Measurements from ENCODE around the gene SPINK5.

SPINK5 gene

GRCh38 chr5:148152781-148153180 is 89.0 kb downstream of the SPINK5 start:
- Histone ChIP-seq H3K9me3 (ENCODE audit: insufficient read depth, low read length, severe bottlenecking) (no peaks in the 10 kb centered on the region), H2AFZ (ENCODE audit: low read depth, low read length) (no peak overlapping the region), H3K4me1 (ENCODE audit: insufficient read depth, low read length) (no peaks in the 10 kb centered on the region), H3K79me2 (ENCODE audit: insufficient read depth, low read length) (no peaks in the 10 kb centered on the region), H4K20me1 (ENCODE audit: insufficient read depth, low read length) (no peaks in the 10 kb centered on the region), H3K27ac (ENCODE audit: low read length) (no peak overlapping the region), H3K36me3 (ENCODE audit: insufficient read depth, low read length) (no peaks in the 10 kb centered on the region), H3K4me3 (ENCODE audit: low read depth in 1 of 2, low read length in 2 of 2) (no peak overlapping the region), H3K27me3 (ENCODE audit: insufficient read depth, low read length, poor library complexity) (no peaks in the 10 kb centered on the region), H3K4me2 (ENCODE audit: insufficient read depth, low read length) (no peak overlapping the region), H3K9ac (ENCODE audit: low read depth, low read length) (no peak overlapping the region)
- no peak for TF ChIP-seq CTCF (IDR thresholded peaks at IDR 0.05; ENCODE audit: borderline replicate concordance, extremely low read depth, low read length, poor library complexity, severe bottlenecking)
- no peak for TF ChIP-seq EZH2 (IDR thresholded peaks at IDR 0.05; ENCODE audit: borderline replicate concordance, low read depth, low read length, severe bottlenecking)
- ATAC-seq (ENCODE audit: insufficient read depth, low read depth) (no peak), DNase-seq (no peak)

DNA sequence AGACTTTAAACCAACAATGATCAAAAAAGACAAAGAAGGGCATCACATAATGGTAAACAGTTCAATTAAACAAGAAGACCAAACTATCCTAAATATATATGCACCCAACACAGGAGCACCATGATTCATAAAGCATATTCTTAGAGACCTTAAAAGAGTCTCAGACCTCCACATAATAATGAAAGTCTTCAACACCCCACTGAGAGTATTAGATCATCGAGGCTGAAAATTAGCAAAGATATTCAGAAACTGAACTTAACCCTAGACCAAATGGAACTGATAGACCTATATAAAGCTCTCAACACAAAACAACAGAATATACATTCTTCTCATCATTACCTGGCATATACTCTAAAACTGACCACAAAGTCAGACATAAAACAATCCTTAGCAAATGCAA is 92.8 kb downstream of the SPINK5 start:
- Histone ChIP-seq H3K27me3 (ENCODE audit: insufficient read depth, low read length, poor library complexity) (no peaks in the 10 kb centered on the region), H3K36me3 (ENCODE audit: insufficient read depth, low read length) (no peaks in the 10 kb centered on the region), H3K9me3 (ENCODE audit: insufficient read depth, low read length, severe bottlenecking) (no peaks in the 10 kb centered on the region), H3K9ac (ENCODE audit: low read depth, low read length) (no peak overlapping the region), H3K4me1 (ENCODE audit: insufficient read depth, low read length) (no peaks in the 10 kb centered on the region), H3K4me3 (ENCODE audit: low read depth in 1 of 2, low read length in 2 of 2) (no peak overlapping the region), H3K79me2 (ENCODE audit: insufficient read depth, low read length) (no peaks in the 10 kb centered on the region), H2AFZ (ENCODE audit: low read depth, low read length) (no peak overlapping the region), H3K4me2 (ENCODE audit: insufficient read depth, low read length) (no peak overlapping the region), H4K20me1 (ENCODE audit: insufficient read depth, low read length) (no peaks in the 10 kb centered on the region), H3K27ac (ENCODE audit: low read length) (no peak overlapping the region)
- ATAC-seq (ENCODE audit: insufficient read depth, low read depth): no peak
- TF ChIP-seq EZH2 (IDR thresholded peaks at IDR 0.05; ENCODE audit: borderline replicate concordance, low read depth, low read length, severe bottlenecking): no peak
- TF ChIP-seq CTCF (IDR thresholded peaks at IDR 0.05; ENCODE audit: borderline replicate concordance, extremely low read depth, low read length, poor library complexity, severe bottlenecking): no peak
- no peak for DNase-seq

DNA sequence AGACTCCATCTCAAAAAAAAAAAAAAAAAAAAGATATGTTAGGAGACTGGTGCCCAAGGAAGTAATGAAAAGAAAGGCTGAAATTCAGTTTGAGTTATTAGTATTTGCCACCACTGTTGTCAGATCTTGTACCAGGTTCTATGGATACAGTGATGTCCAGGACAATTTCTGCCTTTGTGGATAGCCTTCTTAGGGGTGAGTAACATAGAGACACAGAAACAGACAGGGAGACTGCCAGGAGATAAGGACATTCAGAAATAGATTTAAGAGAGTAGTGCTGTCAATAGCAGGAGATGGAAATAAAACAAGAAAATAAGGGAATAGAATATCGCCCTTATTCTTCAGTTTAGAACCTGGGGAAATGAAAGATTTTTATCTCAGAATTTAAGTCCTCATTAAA is 98.3 kb downstream of the SPINK5 start:
- H3K9ac ChIP-seq (ENCODE audit: low read depth, low read length): no peak overlapping the region
- no peak for ATAC-seq (ENCODE audit: insufficient read depth, low read depth)
- DNase-seq: no peak
- H3K36me3 ChIP-seq (ENCODE audit: insufficient read depth, low read length): no peaks in the 10 kb centered on the region
- no peaks in the 10 kb centered on the region for H3K4me1 ChIP-seq (ENCODE audit: insufficient read depth, low read length)
- H4K20me1 ChIP-seq (ENCODE audit: insufficient read depth, low read length): no peaks in the 10 kb centered on the region
- no peaks in the 10 kb centered on the region for H3K27me3 ChIP-seq (ENCODE audit: insufficient read depth, low read length, poor library complexity)
- H3K4me3 ChIP-seq (ENCODE audit: low read depth in 1 of 2, low read length in 2 of 2): no peak overlapping the region
- no peaks in the 10 kb centered on the region for H3K9me3 ChIP-seq (ENCODE audit: insufficient read depth, low read length, severe bottlenecking)
- H3K79me2 ChIP-seq (ENCODE audit: insufficient read depth, low read length): no peaks in the 10 kb centered on the region
- TF ChIP-seq CTCF (IDR thresholded peaks at IDR 0.05; ENCODE audit: borderline replicate concordance, extremely low read depth, low read length, poor library complexity, severe bottlenecking): no peak
- no peak for TF ChIP-seq EZH2 (IDR thresholded peaks at IDR 0.05; ENCODE audit: borderline replicate concordance, low read depth, low read length, severe bottlenecking)
- H3K4me2 ChIP-seq (ENCODE audit: insufficient read depth, low read length): no peak overlapping the region
- no peak overlapping the region for H3K27ac ChIP-seq (ENCODE audit: low read length)
- H2AFZ ChIP-seq (ENCODE audit: low read depth, low read length): no peak overlapping the region

- Histone ChIP-seq H3K27me3 (ENCODE audit: insufficient read depth, low read length, poor library complexity) (no peaks in the 10 kb centered on the region), H3K36me3 (ENCODE audit: insufficient read depth, low read length) (no peaks in the 10 kb centered on the region), H3K9ac (ENCODE audit: low read depth, low read length) (no peak overlapping the region), H3K4me1 (ENCODE audit: insufficient read depth, low read length) (no peaks in the 10 kb centered on the region), H2AFZ (ENCODE audit: low read depth, low read length) (no peak overlapping the region), H3K9me3 (ENCODE audit: insufficient read depth, low read length, severe bottlenecking) (no peaks in the 10 kb centered on the region), H3K4me3 (ENCODE audit: low read depth in 1 of 2, low read length in 2 of 2) (no peak overlapping the region), H3K79me2 (ENCODE audit: insufficient read depth, low read length) (no peaks in the 10 kb centered on the region), H3K27ac (ENCODE audit: low read length) (no peak overlapping the region), H4K20me1 (ENCODE audit: insufficient read depth, low read length) (no peaks in the 10 kb centered on the region), H3K4me2 (ENCODE audit: insufficient read depth, low read length) (no peak overlapping the region)
- ATAC-seq (ENCODE audit: insufficient read depth, low read depth): no peak
- no peak for DNase-seq
- TF ChIP-seq EZH2 (IDR thresholded peaks at IDR 0.05; ENCODE audit: borderline replicate concordance, low read depth, low read length, severe bottlenecking): no peak
- TF ChIP-seq CTCF (IDR thresholded peaks at IDR 0.05; ENCODE audit: borderline replicate concordance, extremely low read depth, low read length, poor library complexity, severe bottlenecking): no peak
Measured at GRCh38 chr5:148163345-148163744, 99.6 kb downstream of the SPINK5 start.

Measured in DND-41 (cell line).